GM10847 (cell line): ENCODE data around the gene ENPP3.

Experiments used
- POLR2A ChIP-seq: IDR thresholded peaks from 2 replicates; pipeline ENCODE4 v1.6.1; 2011; ENCODE audit not compliant: insufficient read length; ENCODE audit errors: extremely low read depth

The ENPP3 gene

GRCh38 chr6:131736003-131736596, 99.0 kb downstream of the ENPP3 start:
- no peak for TF ChIP-seq POLR2A

GRCh38 chr6:131736811-131737210, 99.7 kb downstream of the ENPP3 start:
- no peak for TF ChIP-seq POLR2A

- TF ChIP-seq POLR2A, result no peak
Observed at GRCh38 chr6:131739136-131739535, 102.0 kb downstream of the ENPP3 start.

GRCh38 chr6:131740161-131740560, 103.1 kb downstream of the ENPP3 start:
- no peak for TF ChIP-seq POLR2A

DNA sequence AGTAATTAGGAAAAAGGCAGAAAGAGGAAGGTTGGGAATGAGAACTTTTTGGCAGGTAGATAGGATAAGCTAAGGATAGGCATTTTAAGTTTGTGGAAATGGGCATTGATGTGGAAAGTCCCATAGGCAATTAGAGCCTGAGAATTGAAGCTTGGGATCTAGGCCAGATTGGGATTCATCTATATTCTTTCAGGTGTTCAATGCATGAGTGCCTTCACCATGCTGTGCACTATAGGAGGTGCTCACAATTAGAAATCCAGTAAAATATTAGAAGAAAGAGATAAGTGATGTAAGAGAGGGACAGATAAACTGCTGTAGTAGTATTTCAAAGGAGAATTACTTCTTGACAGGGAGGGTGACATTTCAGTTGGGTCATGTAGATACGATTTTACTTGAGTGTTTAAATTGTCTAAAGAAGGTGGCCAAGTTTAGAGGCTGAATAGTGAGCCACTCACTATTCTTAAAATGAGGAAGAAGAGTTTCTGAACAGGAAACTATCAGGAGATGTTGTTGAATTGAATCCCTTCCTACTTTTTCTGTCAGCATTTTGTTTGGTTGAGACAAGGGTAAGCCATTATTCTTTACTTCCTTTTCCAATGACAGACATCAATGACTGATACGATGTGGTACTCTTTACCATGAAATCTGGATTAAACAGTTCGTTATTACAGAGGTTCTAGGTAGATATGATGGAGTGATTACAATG, 104.7 kb downstream of the ENPP3 start:
- TF ChIP-seq POLR2A, result no peak

GRCh38 chr6:131744432-131745287, 107.6 kb downstream of the ENPP3 start:
- TF ChIP-seq POLR2A, result no peak

DNA sequence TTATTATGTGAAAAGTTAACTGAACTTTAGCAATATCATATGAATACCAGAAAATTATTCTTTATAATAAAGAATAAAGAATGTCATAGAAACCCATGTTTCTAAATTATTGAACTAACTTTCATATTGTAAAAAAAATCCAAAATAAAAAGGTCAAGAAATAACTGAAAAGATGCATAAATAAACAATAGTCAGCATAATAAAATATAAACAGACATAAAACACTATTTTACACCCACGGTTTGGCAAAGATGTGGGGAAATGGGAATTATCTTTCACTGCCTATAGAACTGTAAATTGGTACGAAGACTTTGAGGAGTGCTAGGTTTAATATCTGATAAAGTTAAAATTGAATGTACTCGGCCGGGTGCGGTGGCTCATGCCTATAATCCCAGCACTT, 108.4 kb downstream of the ENPP3 start:
- no peak for TF ChIP-seq POLR2A

- TF ChIP-seq POLR2A, result no peak
Observed at GRCh38 chr6:131747821-131748353, 110.8 kb downstream of the ENPP3 start.

- TF ChIP-seq POLR2A, result no peak
Observed at GRCh38 chr6:131749023-131749422, 111.9 kb downstream of the ENPP3 start.

DNA sequence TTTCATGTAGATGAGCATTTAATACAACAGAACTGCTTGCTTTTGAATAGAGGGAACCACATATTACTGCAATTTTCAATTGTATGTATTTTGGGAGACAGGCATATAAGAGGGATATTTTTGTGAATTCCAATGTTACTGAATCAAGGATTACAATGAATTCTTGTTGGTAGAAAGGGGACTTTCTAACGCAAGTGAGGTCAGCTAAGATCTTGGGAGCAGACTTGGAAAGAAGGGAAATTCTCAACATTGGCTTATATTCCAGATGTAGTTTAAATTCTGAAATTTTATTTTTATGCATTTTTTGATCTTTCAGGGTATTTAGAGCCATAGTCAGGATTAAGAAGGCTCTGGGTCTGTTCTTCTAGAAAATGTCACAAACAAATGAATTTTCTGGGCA, 117.0 kb downstream of the ENPP3 start:
- TF ChIP-seq POLR2A, result no peak

DNA sequence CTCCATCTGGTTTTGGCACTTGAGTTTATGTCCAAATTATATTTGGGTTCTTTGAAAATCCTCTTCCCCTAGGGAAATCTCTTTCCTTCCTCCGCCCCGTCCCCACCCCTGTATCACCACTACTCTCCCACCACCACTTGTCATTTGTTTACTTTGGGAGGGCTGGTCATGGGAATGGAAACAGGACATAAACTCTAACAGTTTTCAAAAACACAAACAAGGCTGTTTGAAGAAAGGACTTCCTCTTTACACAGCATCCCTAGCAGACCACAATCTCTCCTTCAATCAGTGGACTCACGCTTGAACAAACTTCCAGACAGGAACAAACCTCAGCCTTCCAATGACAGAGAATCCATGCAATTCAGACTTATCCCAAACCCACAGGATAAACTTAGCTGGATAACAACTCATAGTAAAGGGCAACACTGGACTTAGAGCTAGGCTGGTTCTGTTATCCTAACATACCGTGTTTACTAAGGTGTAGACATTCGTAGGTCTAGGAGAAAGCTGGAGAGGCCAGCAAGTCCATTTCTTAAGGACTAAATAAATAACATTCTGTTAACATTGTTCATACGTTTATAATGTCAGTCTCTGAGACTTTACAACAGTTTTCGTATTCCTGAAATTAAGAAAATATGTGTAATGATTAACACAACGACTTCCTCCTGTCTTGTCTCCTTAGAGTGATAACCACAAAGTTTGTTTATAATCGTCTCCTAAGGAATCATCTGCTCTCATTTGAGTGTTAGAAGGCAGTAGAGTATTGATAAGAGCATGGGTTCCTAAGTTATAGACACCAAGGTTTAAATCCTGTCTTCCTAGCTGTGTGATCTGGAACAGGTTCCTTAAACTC, 117.8 kb downstream of the ENPP3 start:
- no peak for TF ChIP-seq POLR2A

DNA sequence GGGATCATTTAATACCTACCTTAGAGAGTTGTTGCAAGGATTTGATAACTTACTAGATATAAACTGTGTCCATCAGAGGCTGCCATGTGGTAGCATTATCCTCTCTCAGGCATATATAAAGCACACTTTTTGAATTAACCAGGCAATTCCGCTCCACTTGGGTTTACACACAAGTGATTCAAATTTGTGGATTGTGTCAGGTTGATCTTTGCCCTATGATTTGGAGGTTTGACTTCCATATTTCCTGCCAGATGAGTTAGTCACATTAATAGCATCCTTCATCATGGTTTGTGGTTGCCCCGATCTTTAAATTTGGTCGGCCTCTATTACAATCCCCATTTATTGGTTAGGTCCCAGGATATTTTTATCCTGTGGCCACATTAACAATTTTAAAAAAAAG, 118.5 kb downstream of the ENPP3 start:
- TF ChIP-seq POLR2A, result no peak

DNA sequence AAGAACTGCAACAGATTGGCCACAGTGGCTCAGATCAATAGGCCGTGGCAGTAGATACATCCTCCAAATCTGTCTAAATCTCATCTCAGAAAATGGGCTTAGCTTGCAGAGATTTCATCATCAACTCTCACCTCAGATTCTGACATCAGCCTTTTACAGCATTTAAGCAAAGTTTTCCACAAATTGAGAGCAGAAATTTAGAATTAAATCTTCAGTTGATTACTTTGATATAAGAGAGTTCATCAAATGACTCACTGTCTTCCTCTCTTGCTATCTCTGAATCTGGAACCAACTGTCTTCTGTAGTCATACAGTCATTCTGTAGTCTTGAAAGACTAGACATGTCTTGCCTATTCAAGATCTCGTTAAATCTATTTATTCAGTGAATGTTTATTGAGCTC, 118.9 kb downstream of the ENPP3 start:
- no peak for TF ChIP-seq POLR2A

DNA sequence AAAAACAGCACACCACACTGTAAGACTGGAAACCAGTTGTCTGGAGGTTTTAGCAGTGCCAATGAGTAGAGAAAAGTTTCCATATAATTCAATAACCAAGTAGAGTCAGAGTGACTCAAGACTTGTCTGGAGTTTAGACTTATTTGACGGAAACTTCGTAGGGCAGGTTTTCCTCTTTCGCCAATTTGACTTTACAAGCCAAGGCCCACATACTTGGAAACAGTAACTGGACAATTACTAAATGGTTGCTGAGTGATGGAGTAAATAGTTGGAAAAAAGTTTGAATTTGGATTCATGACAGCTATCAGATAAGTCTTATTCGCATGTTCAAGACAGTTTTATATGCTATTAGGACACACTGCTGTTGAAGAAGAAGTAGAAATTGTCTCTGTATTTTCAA, 121.8 kb downstream of the ENPP3 start:
- TF ChIP-seq POLR2A, result no peak
